Small intestine (tissue), 7 donors: ENCODE data around the gene ZFYVE28. TPM values are rescaled to one million over a fixed set of nuclear protein-coding genes. Genes with fewer than 3 reads are reported as not detected.

Source experiments
- DNase-seq, 2 donors: peaks; one replicate each; pipeline versions ENCODE4 v3.0.0 to v3.0.0-alpha.2; 2013
- FAIRE-seq: peaks from 2 replicates; lab custom pipeline; 2012; peaks lifted over from hg19 to GRCh38; lab: Jason Lieb, UNC
- H3K27ac ChIP-seq, 3 donors: one replicate each; pipeline ENCODE4 v1.5.1; 2013; ENCODE audit warnings: low read length in 2 of 3, mild to moderate bottlenecking in 2 of 3, control low read depth in 1 of 3, inconsistent platforms in 1 of 3, low read depth in 1 of 3, moderate library complexity in 1 of 3
- H3K27me3 ChIP-seq, 3 donors: one replicate each; pipeline ENCODE4 v1.6.1; 2013; ENCODE audit warnings: low read length in 3 of 3, inconsistent platforms in 1 of 3; ENCODE audit not compliant: control insufficient read depth in 3 of 3, insufficient read depth in 3 of 3
- H3K36me3 ChIP-seq, 3 donors: one replicate each; pipeline ENCODE4 v1.6.1; 2013; ENCODE audit warnings: low read length in 3 of 3, inconsistent platforms in 1 of 3, low read depth in 1 of 3, mild to moderate bottlenecking in 1 of 3, moderate library complexity in 1 of 3; ENCODE audit not compliant: control insufficient read depth in 3 of 3, insufficient read depth in 2 of 3
- H3K4me1 ChIP-seq, 3 donors: one replicate each; pipeline ENCODE4 v1.6.1; 2013; ENCODE audit warnings: low read length in 2 of 3, inconsistent platforms in 1 of 3, low read depth in 1 of 3, mild to moderate bottlenecking in 1 of 3, moderate library complexity in 1 of 3; ENCODE audit not compliant: control insufficient read depth in 3 of 3, insufficient read depth in 2 of 3
- H3K4me3 ChIP-seq, 3 donors: one replicate each; pipeline ENCODE4 v1.5.1; 2013; ENCODE audit warnings: low read length in 3 of 3, control low read depth in 1 of 3, inconsistent platforms in 1 of 3, low read depth in 1 of 3, mild to moderate bottlenecking in 1 of 3, moderate library complexity in 1 of 3
- H3K9me3 ChIP-seq, 2 donors: one replicate each; pipeline ENCODE4 v1.6.1; 2013; ENCODE audit warnings: low read depth in 1 of 2, low read length in 1 of 2; ENCODE audit not compliant: control insufficient read depth in 2 of 2, insufficient read depth in 1 of 2
- WGBS, 3 donors: extraction: QIAGEN DNeasy Blood & Tissue Kit; methylation state at CpG; one replicate each; pipeline ENCODE4 v1.1.7; 2013; 5-methylcytosine and 5-hydroxymethylcytosine counted together
- polyA plus RNA-seq, 4 donors: library from polyadenylated mRNA; stranded (reverse) in 3 of 4; unstranded in 1 of 4; fragments of 200-250 nt in 3 of 4; fragments of 120-200 nt in 1 of 4; gene quantifications; one replicate each; pipeline versions ENCODE4 v1.2.1 to v1.2.3, GENCODE V29; 2013
- donor health status: healthy with polysubstance abuse.
- donor health status: control.
- donor health status: control.
- donor health status: Bipolar disorder and iron deficiency.
- donor health status: healthy.

The ZFYVE28 gene
- polyA plus RNA-seq, 4 donors = 8.6 to 29.5 (median 12.8) TPM

- DNase-seq = no peak
- 88 to 91% (median 90%) methylated on average over 24 of the region's 24 CpGs for WGBS, 3 donors
- FAIRE-seq = no peak
Measured at GRCh38 chr4:2359591-2360395, 58.7 kb downstream of the ZFYVE28 start.

GRCh38 chr4:2357821-2358745 lies 60.4 kb downstream of the ZFYVE28 start:
- no peaks in the 10 kb centered on the region for H3K27me3 ChIP-seq
- 84 to 87% (median 87%) methylated on average over 21 of the region's 21 CpGs for WGBS, 3 donors
- no peak overlapping the region for H3K27ac ChIP-seq
- no peaks in the 10 kb centered on the region for H3K36me3 ChIP-seq
- no peaks in the 10 kb centered on the region for H3K9me3 ChIP-seq
- FAIRE-seq (no peak), DNase-seq (no peak)
- peaks cover under 1 to 21% (median 2%) of the 10 kb centered on the region in 3 donors for H3K4me1 ChIP-seq
- no peak overlapping the region for H3K4me3 ChIP-seq

More at GRCh38 chr4:2359591-2360395, 58.7 kb downstream of the ZFYVE28 start:
- H3K27ac ChIP-seq = no peak overlapping the region
- H3K4me3 ChIP-seq = no peak overlapping the region
- H3K9me3 ChIP-seq = no peaks in the 10 kb centered on the region
- H3K27me3 ChIP-seq = no peaks in the 10 kb centered on the region
- H3K36me3 ChIP-seq = no peaks in the 10 kb centered on the region
- peaks cover 3 to 37% (median 11%) of the 10 kb centered on the region in 3 donors for H3K4me1 ChIP-seq

DNA sequence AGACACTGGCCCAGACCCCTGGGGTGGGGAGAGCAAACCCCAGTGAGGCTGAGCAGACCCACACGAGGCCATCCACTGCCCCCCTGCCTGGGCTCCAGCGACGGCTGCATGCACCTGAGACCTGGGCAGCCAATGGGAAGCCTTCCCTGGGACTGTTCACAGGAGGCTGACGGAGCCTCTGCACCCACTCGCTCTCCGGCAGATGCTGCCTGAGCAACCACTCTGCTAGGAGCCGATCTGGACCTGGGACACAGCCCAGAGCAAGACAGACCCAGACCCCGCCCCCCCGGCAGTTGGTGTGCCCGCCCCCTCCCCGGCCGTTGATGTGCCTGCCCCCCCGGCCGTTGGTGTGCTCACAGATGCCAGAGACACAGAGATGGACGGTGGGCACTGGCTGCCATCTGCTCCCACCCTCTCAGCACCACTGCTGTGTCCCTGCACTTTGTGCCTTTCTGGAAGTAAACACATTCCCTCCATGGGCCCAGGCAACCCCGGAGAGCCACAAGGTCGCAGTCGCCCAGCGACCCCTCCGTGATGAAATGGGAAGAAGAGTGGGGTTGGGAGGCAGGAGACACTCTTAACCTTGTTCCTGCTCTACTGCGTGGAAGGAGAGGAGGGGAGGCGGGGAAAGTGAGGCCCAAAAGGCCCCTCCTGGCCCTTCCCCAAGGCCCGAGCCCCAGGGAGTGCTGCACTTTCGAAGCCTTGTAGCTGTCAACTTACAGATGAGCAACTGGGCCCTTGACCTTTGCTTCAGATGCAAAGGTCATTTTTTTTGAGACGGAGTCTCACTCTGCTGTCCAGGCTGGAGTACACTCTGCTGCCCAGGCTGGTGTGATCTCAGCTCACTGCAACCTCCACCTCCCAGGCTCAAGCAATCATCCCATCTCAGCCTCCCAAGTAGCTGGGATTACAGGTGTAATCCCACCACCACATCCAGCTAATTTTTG lies 62.0 kb downstream of the ZFYVE28 start:
- 78 to 85% (median 84%) methylated on average over 17 to 25 of the region's 25 CpGs for WGBS, 3 donors
- Histone ChIP-seq H3K4me1 (peaks cover 0 to 4% (median 0%) of the 10 kb centered on the region in 3 donors), H3K4me3 (no peak overlapping the region), H3K9me3 (no peaks in the 10 kb centered on the region), H3K27ac (no peak overlapping the region), H3K36me3 (peaks cover 0 to 5% (median 0%) of the 10 kb centered on the region in 3 donors), H3K27me3 (no peaks in the 10 kb centered on the region)
- DNase-seq (no peak), FAIRE-seq (no peak)

DNA sequence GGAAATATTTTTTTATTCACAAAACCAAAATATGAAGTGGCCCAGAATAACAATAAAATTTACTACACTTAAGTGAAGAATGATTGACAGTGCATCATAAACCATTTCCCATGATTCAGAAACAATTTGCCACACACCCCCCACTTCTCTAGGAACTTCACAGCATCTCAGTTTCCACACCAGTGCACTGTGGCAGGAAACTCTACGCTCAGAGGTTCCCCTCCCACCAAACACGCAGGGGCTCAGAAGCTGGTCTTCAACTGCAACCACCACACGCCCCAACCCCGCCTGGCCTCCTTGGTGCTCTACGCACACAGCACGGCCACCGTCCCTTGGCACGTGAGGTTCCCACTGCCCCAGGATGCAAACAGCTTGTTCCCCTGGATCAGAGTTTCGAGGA lies 63.7 kb downstream of the ZFYVE28 start:
- H3K27me3 ChIP-seq = no peaks in the 10 kb centered on the region
- WGBS, 3 donors = 79 to 81% (median 80%) methylated on average over 9 of the region's 9 CpGs
- no peaks in the 10 kb centered on the region for H3K4me1 ChIP-seq
- no peak overlapping the region for H3K4me3 ChIP-seq
- FAIRE-seq (no peak), DNase-seq (no peak)
- no peak overlapping the region for H3K27ac ChIP-seq
- peaks cover 0 to 5% (median 0%) of the 10 kb centered on the region in 3 donors for H3K36me3 ChIP-seq
- H3K9me3 ChIP-seq = no peaks in the 10 kb centered on the region

DNA sequence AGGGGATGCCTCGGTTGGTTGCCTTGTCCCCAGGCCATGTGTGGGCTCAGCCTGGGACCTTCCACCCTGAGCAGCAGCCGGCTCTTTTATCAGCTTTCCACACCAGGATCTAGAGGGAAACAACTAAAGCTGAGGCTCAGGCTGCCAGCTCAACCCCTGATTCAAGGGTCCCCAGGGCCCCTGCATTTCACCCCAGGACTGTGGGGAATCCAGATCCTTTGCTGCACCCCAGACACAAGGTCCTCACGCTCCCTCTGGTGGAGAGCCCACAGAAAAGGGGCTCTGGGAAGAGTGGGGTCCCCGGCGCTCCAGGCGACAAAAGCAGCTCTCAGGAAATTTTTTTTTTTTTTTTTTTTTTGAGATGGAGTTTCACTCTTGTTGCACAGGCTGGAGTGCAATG lies 64.3 kb downstream of the ZFYVE28 start:
- FAIRE-seq (no peak), DNase-seq (no peak)
- H3K9me3 ChIP-seq = no peaks in the 10 kb centered on the region
- no peaks in the 10 kb centered on the region for H3K27me3 ChIP-seq
- no peak overlapping the region for H3K27ac ChIP-seq
- peaks cover 0 to 5% (median 0%) of the 10 kb centered on the region in 3 donors for H3K36me3 ChIP-seq
- H3K4me1 ChIP-seq = no peaks in the 10 kb centered on the region
- H3K4me3 ChIP-seq = no peak overlapping the region
- 65 to 74% (median 71%) methylated on average over 6 of the region's 6 CpGs for WGBS, 3 donors

DNA sequence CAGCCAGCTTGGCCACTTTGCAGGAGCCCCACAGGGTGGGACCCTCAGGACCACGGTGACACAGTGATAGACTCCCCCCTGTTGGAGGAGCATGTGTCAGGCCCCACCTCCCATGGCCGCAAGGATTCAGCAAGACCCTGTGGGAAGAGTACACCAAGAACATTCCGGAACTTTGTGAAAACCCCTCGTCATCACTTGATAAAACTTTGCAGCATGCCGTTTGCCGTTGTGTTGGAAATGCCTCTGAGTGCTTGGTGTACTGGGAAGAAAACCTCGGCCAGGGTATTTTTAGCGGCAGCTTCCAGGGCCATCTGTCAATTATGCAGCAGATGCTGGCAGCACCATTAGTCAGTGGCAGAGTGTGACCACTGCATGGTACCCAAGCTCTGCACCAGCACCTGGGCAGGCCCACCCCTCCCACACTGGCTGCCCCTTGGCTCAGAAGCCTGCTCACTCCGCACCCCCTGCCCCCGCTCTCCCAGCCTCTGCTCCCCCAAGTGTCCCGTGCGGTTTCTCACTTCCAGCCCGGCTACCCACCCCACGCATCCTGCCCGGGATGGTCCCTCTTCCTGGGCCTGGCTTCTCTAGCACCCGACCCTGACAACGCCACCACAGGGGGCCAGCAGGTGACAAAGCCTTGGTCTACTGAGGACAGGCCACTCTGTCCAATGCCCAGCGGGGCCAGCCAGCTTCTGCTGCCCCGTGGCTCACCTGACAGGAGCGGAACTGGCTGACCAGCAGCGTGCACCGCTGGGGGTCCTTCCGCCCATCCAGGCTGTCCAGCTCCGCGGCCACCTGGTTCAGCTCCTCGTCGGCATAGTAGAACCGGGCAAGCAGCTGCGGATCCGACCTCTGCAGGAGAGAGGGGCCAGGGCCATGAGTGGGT lies 65.0 kb downstream of the ZFYVE28 start:
- WGBS, 3 donors = 83 to 87% (median 85%) methylated on average over 30 of the region's 30 CpGs
- H3K4me1 ChIP-seq = no peaks in the 10 kb centered on the region
- H3K27me3 ChIP-seq = no peaks in the 10 kb centered on the region
- FAIRE-seq (no peak), DNase-seq (no peak)
- no peak overlapping the region for H3K27ac ChIP-seq
- no peaks in the 10 kb centered on the region for H3K9me3 ChIP-seq
- H3K36me3 ChIP-seq = peaks cover 0 to 5% (median 0%) of the 10 kb centered on the region in 3 donors
- no peak overlapping the region for H3K4me3 ChIP-seq

DNA sequence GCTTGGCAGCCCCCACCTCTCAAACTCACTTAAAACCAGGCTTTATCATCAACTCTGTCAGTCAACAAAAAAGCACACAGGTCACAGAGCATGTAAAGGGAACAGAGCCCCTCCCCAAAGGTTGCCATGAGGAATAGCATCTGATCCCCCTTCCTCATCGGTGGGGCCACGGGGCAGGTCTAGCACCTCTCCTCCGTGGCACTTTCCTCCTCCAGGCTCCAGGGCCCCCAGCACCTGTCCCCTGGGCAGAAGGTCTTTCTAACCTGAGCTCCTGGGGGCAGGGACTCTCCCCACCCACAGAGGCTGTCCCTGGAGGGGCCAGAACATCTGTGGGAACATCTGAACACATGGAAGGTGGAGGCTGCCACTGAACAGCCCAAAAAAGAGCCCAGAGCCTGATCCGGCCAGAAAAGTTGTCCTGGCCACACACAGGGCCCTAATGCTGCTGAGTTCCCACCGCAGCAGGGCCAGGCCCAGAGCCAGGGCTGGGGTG lies 65.7 kb downstream of the ZFYVE28 start:
- no peaks in the 10 kb centered on the region for H3K27me3 ChIP-seq
- H3K4me1 ChIP-seq = no peaks in the 10 kb centered on the region
- no peaks in the 10 kb centered on the region for H3K9me3 ChIP-seq
- no peak for DNase-seq
- WGBS, 3 donors = 80 to 90% (median 81%) methylated on average over 5 of the region's 5 CpGs
- H3K36me3 ChIP-seq = peaks cover 0 to 5% (median 0%) of the 10 kb centered on the region in 3 donors
- H3K27ac ChIP-seq = no peak overlapping the region
- FAIRE-seq = no peak
- no peak overlapping the region for H3K4me3 ChIP-seq
